Omental fat pad (tissue), 4 donors: ENCODE data around the gene SGK2. TPM values are rescaled to one million over a fixed set of nuclear protein-coding genes. Genes with fewer than 3 reads are reported as not detected.

Source experiments
- ATAC-seq: fragments of 150-250 bp; one replicate; pipeline ENCODE4 v1.9.1; 2016; ENCODE audit warnings: mild to moderate bottlenecking, moderate library complexity; ENCODE audit not compliant: low FRiP score
- DNase-seq: peaks from one replicate; pipeline ENCODE4 v3.0.0-alpha.2; 2019; ENCODE audit warnings: low spot score
- CTCF ChIP-seq, 3 donors: fragments of 450-650 bp; IDR thresholded peaks; one replicate each; pipeline ENCODE4 v1.5.1; 2016 to 2017; ENCODE audit warnings: antibody characterized with exemption in 3 of 3, mild to moderate bottlenecking in 3 of 3, moderate library complexity in 2 of 3
- total RNA-seq, 4 donors: library from RNA; depleted of rRNA; stranded (reverse); fragments of >200 nt; gene quantifications; one replicate each; pipeline ENCODE4 v1.1.0, GENCODE V29; 2016

SGK2 gene
- total RNA-seq, 4 donors from 2014 or later = 3.6 to 15.1 (median 14.4) TPM

- DNase-seq (no peak), ATAC-seq (no peak)
- TF ChIP-seq CTCF (IDR thresholded peaks at IDR 0.05) = no peak
Measured at GRCh38 chr20:43568706-43569105, 9.9 kb downstream of the SGK2 start.

GRCh38 chr20:43569282-43569681, 10.5 kb downstream of the SGK2 start:
- no peak for TF ChIP-seq CTCF (IDR thresholded peaks at IDR 0.05)
- DNase-seq (no peak), ATAC-seq (no peak)

- ATAC-seq (no peak), DNase-seq (no peak)
- no peak for TF ChIP-seq CTCF (IDR thresholded peaks at IDR 0.05)
Measured at GRCh38 chr20:43570496-43570895, 11.7 kb downstream of the SGK2 start.

- ATAC-seq = no peak
- TF ChIP-seq CTCF (IDR thresholded peaks at IDR 0.05) = no peak
- DNase-seq = no peak
Measured at GRCh38 chr20:43571310-43571709, 12.5 kb downstream of the SGK2 start.

- ATAC-seq = no peak
- DNase-seq = no peak
- TF ChIP-seq CTCF (IDR thresholded peaks at IDR 0.05) = no peak
Measured at GRCh38 chr20:43571771-43572170, 12.9 kb downstream of the SGK2 start.

- ATAC-seq (no peak), DNase-seq (no peak)
- TF ChIP-seq CTCF (IDR thresholded peaks at IDR 0.05) = no peak
Measured at GRCh38 chr20:43572891-43573290, 14.1 kb downstream of the SGK2 start.

GRCh38 chr20:43576108-43576507, 17.3 kb downstream of the SGK2 start:
- no peak for TF ChIP-seq CTCF (IDR thresholded peaks at IDR 0.05)
- no peak for DNase-seq
- ATAC-seq = no peak
